ENCODE results near the gene IL22RA1. TPM values are rescaled to one million over a fixed set of nuclear protein-coding genes. Genes with fewer than 3 reads are reported as not detected.

IL22RA1 gene
- total RNA-seq, 4 donors from 2014 or later, result 0.12 to 1.2 (median 0.39) TPM

DNA sequence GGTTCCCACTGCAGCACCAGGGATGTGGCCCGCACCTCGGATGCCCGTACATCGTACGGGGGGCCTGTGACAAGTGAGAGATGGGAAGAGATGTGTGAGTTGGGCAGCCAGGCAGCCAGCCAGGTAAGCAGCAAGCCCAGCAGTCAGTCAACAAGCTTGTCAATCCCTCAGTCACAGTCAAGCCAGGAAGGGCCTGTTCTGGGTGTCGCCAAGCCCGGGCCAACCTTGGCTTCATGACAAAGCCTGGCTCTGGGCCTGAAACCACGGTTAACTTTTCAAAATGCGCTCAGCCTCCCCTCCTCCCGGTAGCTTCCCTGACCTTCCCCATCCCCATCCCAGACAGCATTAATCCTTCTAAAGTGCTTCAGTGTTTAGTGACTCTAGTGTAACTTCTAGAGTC lies 62.8 kb downstream of the IL22RA1 start:
- TF ChIP-seq, protein P1, sequence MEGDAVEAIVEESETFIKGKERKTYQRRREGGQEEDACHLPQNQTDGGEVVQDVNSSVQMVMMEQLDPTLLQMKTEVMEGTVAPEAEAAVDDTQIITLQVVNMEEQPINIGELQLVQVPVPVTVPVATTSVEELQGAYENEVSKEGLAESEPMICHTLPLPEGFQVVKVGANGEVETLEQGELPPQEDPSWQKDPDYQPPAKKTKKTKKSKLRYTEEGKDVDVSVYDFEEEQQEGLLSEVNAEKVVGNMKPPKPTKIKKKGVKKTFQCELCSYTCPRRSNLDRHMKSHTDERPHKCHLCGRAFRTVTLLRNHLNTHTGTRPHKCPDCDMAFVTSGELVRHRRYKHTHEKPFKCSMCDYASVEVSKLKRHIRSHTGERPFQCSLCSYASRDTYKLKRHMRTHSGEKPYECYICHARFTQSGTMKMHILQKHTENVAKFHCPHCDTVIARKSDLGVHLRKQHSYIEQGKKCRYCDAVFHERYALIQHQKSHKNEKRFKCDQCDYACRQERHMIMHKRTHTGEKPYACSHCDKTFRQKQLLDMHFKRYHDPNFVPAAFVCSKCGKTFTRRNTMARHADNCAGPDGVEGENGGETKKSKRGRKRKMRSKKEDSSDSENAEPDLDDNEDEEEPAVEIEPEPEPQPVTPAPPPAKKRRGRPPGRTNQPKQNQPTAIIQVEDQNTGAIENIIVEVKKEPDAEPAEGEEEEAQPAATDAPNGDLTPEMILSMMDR (IDR thresholded peaks at IDR 0.05), result no peak
- DNase-seq (ENCODE audit: low spot score), result no peak
- no peak for ATAC-seq (ENCODE audit: low FRiP score)

DNA sequence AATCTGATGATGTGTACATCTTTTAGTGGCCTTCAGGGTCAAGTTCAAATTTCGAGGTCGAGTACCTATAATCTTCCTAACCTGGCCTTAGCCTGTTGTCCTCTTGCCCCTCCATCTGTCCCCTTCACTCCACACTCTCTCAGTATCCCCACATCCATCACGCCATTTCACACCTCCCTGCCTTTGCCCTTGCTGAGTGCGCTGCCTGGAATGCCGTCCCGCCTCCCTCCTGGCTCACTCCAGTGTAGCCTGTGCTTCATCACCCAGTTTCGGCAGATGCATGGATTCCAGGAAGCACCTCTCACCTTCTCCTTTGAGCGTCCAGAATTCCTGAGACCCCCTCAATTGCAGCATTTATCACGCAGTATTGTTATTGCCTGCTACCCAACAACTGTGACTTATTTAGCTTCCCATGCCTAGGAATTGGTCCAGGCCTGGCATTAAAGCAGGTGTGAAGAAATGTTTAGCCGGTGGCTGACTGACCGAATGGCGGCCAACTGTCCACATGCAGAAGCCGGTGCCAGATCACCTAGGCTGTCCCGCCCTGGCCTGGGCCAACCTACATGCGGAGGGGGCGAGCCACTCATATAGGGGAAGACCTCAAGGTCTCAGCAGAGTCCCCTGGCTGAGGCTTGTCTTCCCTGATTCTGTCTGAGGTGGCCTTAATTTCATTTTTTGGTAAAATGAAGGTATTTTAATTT lies 65.5 kb downstream of the IL22RA1 start:
- DNase-seq (ENCODE audit: low spot score) (no peak), ATAC-seq (ENCODE audit: low FRiP score) (peak; percentile 52)
- TF ChIP-seq, protein P1 (IDR thresholded peaks at IDR 0.05), result no peak

DNA sequence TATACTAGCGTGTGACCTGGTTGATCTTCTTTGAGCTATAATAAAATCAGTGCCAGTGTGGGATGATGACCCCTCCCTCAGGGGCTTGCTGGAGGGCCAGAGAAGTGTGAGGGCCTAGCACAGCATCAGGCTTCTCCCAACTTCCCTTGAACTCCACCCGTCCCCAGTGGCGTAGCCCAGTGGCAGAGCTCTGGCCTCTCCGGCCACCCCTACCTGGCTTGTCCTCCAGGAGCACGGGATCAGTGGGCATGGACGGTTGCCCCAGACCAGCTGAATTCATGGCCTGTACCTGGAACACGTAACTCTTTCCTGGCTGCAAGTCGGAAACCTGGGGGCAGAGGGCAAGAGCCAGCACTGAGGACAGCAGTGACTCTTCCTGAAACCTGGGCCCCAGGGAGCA lies 67.0 kb downstream of the IL22RA1 start:
- DNase-seq (ENCODE audit: low spot score) (no peak), ATAC-seq (ENCODE audit: low FRiP score) (no peak)
- TF ChIP-seq, protein P1 (IDR thresholded peaks at IDR 0.05), result no peak

DNA sequence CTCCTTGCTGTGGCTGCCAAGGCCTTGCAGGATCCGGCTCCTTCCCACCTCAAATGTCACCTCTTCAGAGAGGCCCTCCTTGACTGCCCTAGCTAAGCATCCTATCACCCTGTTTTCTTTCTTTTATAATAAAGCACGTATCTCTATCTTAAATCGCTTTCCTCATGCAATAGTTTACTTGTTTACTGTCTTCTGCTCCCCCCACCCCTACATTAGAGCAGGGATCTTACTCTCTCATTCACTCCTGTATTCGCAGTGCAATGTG lies 67.4 kb downstream of the IL22RA1 start:
- no peak for DNase-seq (ENCODE audit: low spot score)
- TF ChIP-seq, protein P1 (IDR thresholded peaks at IDR 0.05), result no peak
- ATAC-seq (ENCODE audit: low FRiP score), result no peak

DNA sequence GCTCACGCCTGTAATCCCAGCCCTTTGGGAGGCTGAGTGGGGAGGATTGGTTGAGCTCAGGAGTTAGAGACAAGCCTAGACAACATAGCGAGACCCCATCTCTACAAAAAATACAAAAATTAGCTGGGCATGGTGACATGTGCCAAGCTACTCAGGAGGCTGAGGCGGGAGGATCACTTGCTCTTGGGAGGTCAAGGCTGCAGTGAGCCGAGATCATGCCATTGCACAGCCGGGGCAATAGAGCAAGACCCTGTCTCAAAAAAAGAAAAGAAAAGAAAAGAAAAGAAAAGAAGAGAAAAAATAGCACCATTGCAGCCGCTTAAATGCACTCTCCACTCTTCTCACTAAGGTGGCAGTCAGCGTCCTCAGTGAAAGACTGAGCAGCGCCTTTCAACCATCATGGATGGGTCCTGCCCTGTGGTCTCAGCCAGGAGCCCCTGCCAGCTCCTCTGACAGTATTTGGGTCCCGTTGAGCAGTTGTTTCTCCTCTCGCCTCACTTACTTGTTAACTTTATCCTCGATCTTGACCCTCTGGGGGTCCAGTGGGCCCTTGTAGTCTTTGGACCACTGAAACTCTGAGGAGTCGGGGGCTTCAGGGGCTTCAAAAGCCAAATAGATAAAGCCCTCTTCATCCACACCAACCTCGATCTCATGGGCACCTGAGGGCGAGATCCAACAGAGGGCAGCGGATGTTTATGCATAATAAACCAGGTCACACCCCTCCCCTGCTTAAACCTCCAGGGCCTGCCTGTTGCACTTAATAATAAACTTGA lies 67.9 kb downstream of the IL22RA1 start:
- ATAC-seq (ENCODE audit: low FRiP score), result no peak
- TF ChIP-seq, protein P1 (IDR thresholded peaks at IDR 0.05), result no peak
- DNase-seq (ENCODE audit: low spot score), result no peak

DNA sequence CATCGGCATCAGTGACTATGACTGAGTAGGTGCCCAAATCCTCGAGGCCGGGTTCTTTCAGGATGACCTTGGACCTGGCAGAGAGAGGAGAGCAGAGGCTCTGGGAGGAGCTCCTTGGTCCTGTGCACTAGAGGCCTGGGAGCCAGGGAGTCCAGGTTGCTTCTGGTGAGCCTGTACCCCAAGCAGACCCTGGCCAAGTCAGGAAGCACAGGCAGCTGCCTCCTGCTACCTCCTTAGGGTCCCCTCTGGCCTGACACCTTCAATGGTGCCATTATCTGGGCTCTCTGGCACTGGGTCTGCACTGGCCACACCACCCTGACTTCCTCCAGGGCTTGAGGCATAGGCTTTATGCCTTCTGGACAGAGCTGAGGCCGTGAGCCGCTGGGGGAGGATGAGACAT lies 68.7 kb downstream of the IL22RA1 start:
- TF ChIP-seq, protein P1 (IDR thresholded peaks at IDR 0.05), result no peak
- ATAC-seq (ENCODE audit: low FRiP score), result no peak
- no peak for DNase-seq (ENCODE audit: low spot score)

DNA sequence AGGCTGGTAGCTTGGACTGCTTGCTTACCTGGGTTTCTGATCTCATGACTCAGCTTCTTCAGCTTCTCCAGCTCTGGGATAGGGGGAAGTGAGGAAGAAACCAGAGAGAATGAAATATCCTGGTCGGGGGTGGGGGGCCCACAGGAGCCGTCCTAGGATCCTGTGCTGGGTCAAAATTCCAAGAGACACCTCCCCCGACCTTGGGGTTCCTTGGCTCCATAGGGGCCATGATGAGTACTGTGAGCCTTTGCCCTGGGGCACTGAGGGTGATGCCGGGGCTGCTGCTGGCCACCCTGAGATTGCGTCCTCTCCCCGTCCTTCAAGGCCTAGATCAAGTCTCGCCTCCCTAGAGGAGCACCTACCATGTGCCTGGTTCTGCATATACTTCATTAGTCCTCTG lies 71.0 kb downstream of the IL22RA1 start:
- no peak for ATAC-seq (ENCODE audit: low FRiP score)
- TF ChIP-seq, protein P1 (IDR thresholded peaks at IDR 0.05), result no peak
- no peak for DNase-seq (ENCODE audit: low spot score)

Data from omental fat pad (tissue), 4 donors.